Measurements from ENCODE around the gene SLC25A15. TPM values are rescaled to one million over a fixed set of nuclear protein-coding genes. Genes with fewer than 3 reads are reported as not detected.

Gene SLC25A15
- total and polyA plus RNA-seq, 2 donors (not counting 1 experiment from before 2014, with no cell fraction given), result 2.4 to 3.8 TPM

DNA sequence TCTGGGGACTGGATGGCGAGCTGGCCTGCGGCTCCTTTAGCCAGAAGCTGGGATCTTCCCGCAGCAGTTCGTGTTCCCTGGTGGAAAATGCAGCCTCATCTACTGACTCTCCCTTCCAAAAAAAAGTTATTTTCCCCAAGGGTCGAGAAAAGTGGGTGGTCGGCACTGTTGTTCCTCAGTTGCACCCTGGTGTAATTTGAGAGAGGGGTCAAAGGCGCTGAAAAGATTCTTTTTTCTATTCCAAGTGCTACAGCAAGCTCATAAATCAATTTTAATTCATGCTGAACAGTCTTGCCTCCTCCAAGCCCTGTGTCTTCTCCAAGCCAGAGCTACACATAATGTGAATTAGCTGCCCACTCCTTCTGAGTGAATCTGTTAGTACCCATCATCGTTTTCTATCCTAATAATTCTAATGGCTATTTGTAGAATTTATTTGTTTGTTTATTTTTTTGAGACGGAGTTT lies 774 bp downstream of the SLC25A15 start:
- peak overlapping the region in 4 of 5 experiments; percentile 56 to 73 (median 70) for H3K4me3 ChIP-seq (ENCODE audit: control extremely low read depth in 1 of 5, extremely low read depth in 1 of 5, insufficient read depth in 1 of 5, low read depth in 2 of 5, low read length in 4 of 5)
- H3K4me1 ChIP-seq (ENCODE audit: control insufficient read depth in 2 of 2, insufficient read depth in 2 of 2, low read length in 2 of 2), result peaks cover 9 to 13% of the 10 kb centered on the region in 2 donors
- DNase-seq (no peak), ATAC-seq (ENCODE audit: low read depth) (no peak)
- H3K27ac Mint-ChIP-seq, result peak overlapping the region; percentile 81
- ChIA-PET POLR2A (interaction anchor here (1.2 to 2.0 kb wide), 2 partner anchors 20 to 131 kb away, joined by 4 to 7 read pairs; no protein-coding TSS in a partner anchor), CTCF (interaction anchor here (1.2 to 4.7 kb wide), 6 partner anchors 9 to 1105 kb away, joined by 3 to 46 read pairs (median 7); partner anchors contain the start of gene MRPS31)
- H3K9ac ChIP-seq (ENCODE audit: low read length), result peak overlapping the region; percentile 73
- peak overlapping the region; percentile 84 for H3K4me3 Mint-ChIP-seq
- no peak for TF ChIP-seq EZH2 (IDR thresholded peaks at IDR 0.05; ENCODE audit: borderline replicate concordance, insufficient read depth, low read depth, low read length, poor library complexity, severe bottlenecking)
- TF ChIP-seq, protein P1, sequence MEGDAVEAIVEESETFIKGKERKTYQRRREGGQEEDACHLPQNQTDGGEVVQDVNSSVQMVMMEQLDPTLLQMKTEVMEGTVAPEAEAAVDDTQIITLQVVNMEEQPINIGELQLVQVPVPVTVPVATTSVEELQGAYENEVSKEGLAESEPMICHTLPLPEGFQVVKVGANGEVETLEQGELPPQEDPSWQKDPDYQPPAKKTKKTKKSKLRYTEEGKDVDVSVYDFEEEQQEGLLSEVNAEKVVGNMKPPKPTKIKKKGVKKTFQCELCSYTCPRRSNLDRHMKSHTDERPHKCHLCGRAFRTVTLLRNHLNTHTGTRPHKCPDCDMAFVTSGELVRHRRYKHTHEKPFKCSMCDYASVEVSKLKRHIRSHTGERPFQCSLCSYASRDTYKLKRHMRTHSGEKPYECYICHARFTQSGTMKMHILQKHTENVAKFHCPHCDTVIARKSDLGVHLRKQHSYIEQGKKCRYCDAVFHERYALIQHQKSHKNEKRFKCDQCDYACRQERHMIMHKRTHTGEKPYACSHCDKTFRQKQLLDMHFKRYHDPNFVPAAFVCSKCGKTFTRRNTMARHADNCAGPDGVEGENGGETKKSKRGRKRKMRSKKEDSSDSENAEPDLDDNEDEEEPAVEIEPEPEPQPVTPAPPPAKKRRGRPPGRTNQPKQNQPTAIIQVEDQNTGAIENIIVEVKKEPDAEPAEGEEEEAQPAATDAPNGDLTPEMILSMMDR (IDR thresholded peaks at IDR 0.05), result no peak
- intact Hi-C loops (cut with micrococcal nuclease), result loop anchor here (2.0 kb wide), 1 partner anchor 265 kb away; no protein-coding TSS in a partner anchor
- 38% methylated on average over 6 of the region's 9 CpGs for WGBS (ENCODE audit: insufficient coverage)
- H2AFZ ChIP-seq (ENCODE audit: insufficient read depth, low read depth, low read length, poor library complexity, severe bottlenecking), result peak overlapping the region; percentile 94
- no peaks in the 10 kb centered on the region for H3K27me3 Mint-ChIP-seq
- H3K9me3 Mint-ChIP-seq (ENCODE audit: insufficient read depth), result no peaks in the 10 kb centered on the region
- no peaks in the 10 kb centered on the region for H4K20me1 ChIP-seq (ENCODE audit: control insufficient read depth, insufficient read depth, low read length, poor library complexity, severe bottlenecking)
- no peaks in the 10 kb centered on the region for H3K36me3 ChIP-seq (replicated peaks in 1 of 2; ENCODE audit: control extremely low read depth in 1 of 2, control insufficient read depth in 1 of 2, extremely low read depth in 1 of 2, insufficient read depth in 2 of 2, low read length in 1 of 2)
- H3K79me2 ChIP-seq (ENCODE audit: control insufficient read depth, insufficient read depth, low read length), result no peaks in the 10 kb centered on the region
- no peaks in the 10 kb centered on the region for H3K9me3 ChIP-seq (ENCODE audit: control extremely low read depth in 1 of 3, control insufficient read depth in 2 of 3, insufficient read depth in 1 of 3, low read length in 2 of 3)
- H3K4me2 ChIP-seq (replicated peaks; ENCODE audit: low read depth, low read length, poor library complexity, severe bottlenecking), result peak overlapping the region; percentile 95
- peak overlapping the region; percentile 22 to 57 for H3K27ac ChIP-seq (ENCODE audit: low read length in 2 of 2)
- H3K27me3 ChIP-seq (replicated peaks in 1 of 4; ENCODE audit: control extremely low read depth in 1 of 4, control insufficient read depth in 3 of 4, insufficient read depth in 4 of 4, low read length in 3 of 4), result no peaks in the 10 kb centered on the region
- H3K4me1 Mint-ChIP-seq, result peaks cover 10% of the 10 kb centered on the region

DNA sequence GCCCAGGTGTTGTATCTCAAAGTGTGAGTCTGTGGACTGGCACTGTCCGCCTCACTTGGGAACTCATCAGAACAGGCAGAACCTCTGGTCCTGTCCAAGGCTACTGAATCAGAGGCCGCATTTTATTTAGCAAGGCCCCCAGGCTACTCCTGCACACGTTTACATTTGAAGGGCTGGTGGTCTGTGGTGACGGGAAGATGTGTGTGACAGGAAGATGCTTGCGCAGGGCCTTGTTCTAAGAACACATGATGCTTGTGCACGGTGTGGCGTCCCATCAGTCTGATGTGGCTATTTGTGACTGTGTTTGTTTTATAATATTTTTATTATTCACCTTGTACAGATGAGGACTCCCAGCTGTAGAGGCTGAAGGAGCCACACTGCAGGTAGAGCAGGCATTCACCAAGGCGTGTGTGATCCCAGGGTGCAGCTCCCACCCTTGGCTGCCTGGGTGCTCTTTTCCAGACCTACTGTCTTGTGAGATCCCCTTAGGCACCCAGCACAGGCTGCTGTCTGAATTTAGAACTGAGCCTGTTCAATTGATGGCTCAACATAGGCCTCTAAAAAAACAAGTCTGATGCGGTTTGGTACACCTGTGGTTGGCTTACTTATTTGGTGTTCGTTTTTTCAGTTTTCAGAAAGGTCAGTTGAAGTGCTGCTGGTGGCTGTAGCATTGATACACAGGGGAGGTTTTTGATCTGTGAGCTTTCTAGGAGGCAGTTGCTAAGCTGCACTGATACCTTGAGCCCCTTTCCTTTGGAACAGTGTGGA lies 3.1 kb downstream of the SLC25A15 start:
- CTCF ChIA-PET, result no interaction called here
- Histone ChIP-seq H3K27ac (ENCODE audit: low read length in 2 of 2) (no peak overlapping the region), H3K4me2 (replicated peaks; ENCODE audit: low read depth, low read length, poor library complexity, severe bottlenecking) (no peak overlapping the region)

More for the DNA sequence above, 3.1 kb downstream of the SLC25A15 start:
- H4K20me1 ChIP-seq (ENCODE audit: control insufficient read depth, insufficient read depth, low read length, poor library complexity, severe bottlenecking), result no peaks in the 10 kb centered on the region
- no peak overlapping the region for H3K4me3 Mint-ChIP-seq
- peak overlapping the region; percentile 56 for H3K27ac Mint-ChIP-seq
- DNase-seq, result no peak
- no peaks in the 10 kb centered on the region for H3K79me2 ChIP-seq (ENCODE audit: control insufficient read depth, insufficient read depth, low read length)
- H3K27me3 Mint-ChIP-seq, result no peaks in the 10 kb centered on the region
- POLR2A ChIA-PET, result no interaction called here
- H3K9me3 Mint-ChIP-seq (ENCODE audit: insufficient read depth), result no peaks in the 10 kb centered on the region
- H3K4me1 Mint-ChIP-seq, result peaks cover 10% of the 10 kb centered on the region
- intact Hi-C loops (cut with micrococcal nuclease), result no loop called here
- H3K9ac ChIP-seq (ENCODE audit: low read length), result no peak overlapping the region
- H3K36me3 ChIP-seq (replicated peaks in 1 of 2; ENCODE audit: control extremely low read depth in 1 of 2, control insufficient read depth in 1 of 2, extremely low read depth in 1 of 2, insufficient read depth in 2 of 2, low read length in 1 of 2), result peaks cover 0 to 1% of the 10 kb centered on the region in 2 experiments
- H3K9me3 ChIP-seq (ENCODE audit: control extremely low read depth in 1 of 3, control insufficient read depth in 2 of 3, insufficient read depth in 1 of 3, low read length in 2 of 3), result no peaks in the 10 kb centered on the region
- WGBS (ENCODE audit: insufficient coverage), result 82% methylated on average over 6 of the region's 10 CpGs
- H3K27me3 ChIP-seq (replicated peaks in 1 of 4; ENCODE audit: control extremely low read depth in 1 of 4, control insufficient read depth in 3 of 4, insufficient read depth in 4 of 4, low read length in 3 of 4), result no peaks in the 10 kb centered on the region
- no peak overlapping the region for H3K4me3 ChIP-seq (ENCODE audit: control extremely low read depth in 1 of 5, extremely low read depth in 1 of 5, insufficient read depth in 1 of 5, low read depth in 2 of 5, low read length in 4 of 5)
- H3K4me1 ChIP-seq (ENCODE audit: control insufficient read depth in 2 of 2, insufficient read depth in 2 of 2, low read length in 2 of 2), result peaks cover 9 to 13% of the 10 kb centered on the region in 2 donors
- TF ChIP-seq, protein P1 (IDR thresholded peaks at IDR 0.05), result no peak
- TF ChIP-seq EZH2 (IDR thresholded peaks at IDR 0.05; ENCODE audit: borderline replicate concordance, insufficient read depth, low read depth, low read length, poor library complexity, severe bottlenecking), result no peak
- no peak overlapping the region for H2AFZ ChIP-seq (ENCODE audit: insufficient read depth, low read depth, low read length, poor library complexity, severe bottlenecking)
- ATAC-seq (ENCODE audit: low read depth), result no peak
